ENCODE results near the gene PRDX6.

PRDX6 gene

GRCh38 chr1:173502104-173502503, 25.0 kb downstream of the PRDX6 start:
- no peaks in the 10 kb centered on the region for H3K9me2 ChIP-seq (replicated peaks; ENCODE audit: low read depth, low read length)
- H3K9me3 ChIP-seq (ENCODE audit: insufficient read depth, low read depth, low read length), result peaks cover 1% of the 10 kb centered on the region; the same call in 1 of the 2 replicates
- H2AFZ ChIP-seq (ENCODE audit: low read length), result no peak overlapping the region
- H3K27me3 ChIP-seq (ENCODE audit: insufficient read depth, low read length, poor library complexity, severe bottlenecking), result no peaks in the 10 kb centered on the region
- H3K9ac ChIP-seq (ENCODE audit: low read depth, low read length, poor library complexity, severe bottlenecking), result no peak overlapping the region
- no peak overlapping the region for H3K4me2 ChIP-seq (ENCODE audit: low read depth, low read length, poor library complexity, severe bottlenecking)
- H3K36me3 ChIP-seq (ENCODE audit: insufficient read depth, low read length), result no peaks in the 10 kb centered on the region
- no peaks in the 10 kb centered on the region for H3K4me1 ChIP-seq (ENCODE audit: insufficient read depth, low read length, poor library complexity, severe bottlenecking)
- no peaks in the 10 kb centered on the region for H4K20me1 ChIP-seq (ENCODE audit: insufficient read depth, low read length, poor library complexity, severe bottlenecking)
- H3K79me2 ChIP-seq (ENCODE audit: insufficient read depth, low read length), result no peaks in the 10 kb centered on the region
- no peak for TF ChIP-seq EZH2phosphoT487 (IDR thresholded peaks at IDR 0.05; ENCODE audit: borderline replicate concordance)
- no peaks in the 10 kb centered on the region for H3F3A ChIP-seq (ENCODE audit: low read depth)
- H3K4me3 ChIP-seq (ENCODE audit: low read length, poor library complexity, severe bottlenecking), result no peak overlapping the region

- Histone ChIP-seq H2AFZ (ENCODE audit: low read length) (no peak overlapping the region), H4K20me1 (ENCODE audit: insufficient read depth, low read length, poor library complexity, severe bottlenecking) (no peaks in the 10 kb centered on the region), H3K4me3 (ENCODE audit: low read length, poor library complexity, severe bottlenecking) (no peak overlapping the region), H3K36me3 (ENCODE audit: insufficient read depth, low read length) (no peaks in the 10 kb centered on the region), H3F3A (ENCODE audit: low read depth) (no peaks in the 10 kb centered on the region), H3K79me2 (ENCODE audit: insufficient read depth, low read length) (no peaks in the 10 kb centered on the region), H3K9me2 (replicated peaks; ENCODE audit: low read depth, low read length) (no peaks in the 10 kb centered on the region), H3K4me2 (ENCODE audit: low read depth, low read length, poor library complexity, severe bottlenecking) (no peak overlapping the region), H3K4me1 (ENCODE audit: insufficient read depth, low read length, poor library complexity, severe bottlenecking) (no peaks in the 10 kb centered on the region), H3K9ac (ENCODE audit: low read depth, low read length, poor library complexity, severe bottlenecking) (no peak overlapping the region), H3K9me3 (ENCODE audit: insufficient read depth, low read depth, low read length) (no peaks in the 10 kb centered on the region), H3K27me3 (ENCODE audit: insufficient read depth, low read length, poor library complexity, severe bottlenecking) (no peaks in the 10 kb centered on the region)
- TF ChIP-seq CTCF (conservative IDR thresholded peaks at IDR 0.05; ENCODE audit: low read length) (no peak), EZH2phosphoT487 (IDR thresholded peaks at IDR 0.05; ENCODE audit: borderline replicate concordance) (no peak)
These were observed 26.3 kb downstream of the PRDX6 start for GRCh38 chr1:173503391-173503790.

GRCh38 chr1:173504268-173504667, 27.1 kb downstream of the PRDX6 start:
- no peaks in the 10 kb centered on the region for H3K79me2 ChIP-seq (ENCODE audit: insufficient read depth, low read length)
- H3K9ac ChIP-seq (ENCODE audit: low read depth, low read length, poor library complexity, severe bottlenecking), result no peak overlapping the region
- no peak overlapping the region for H2AFZ ChIP-seq (ENCODE audit: low read length)
- TF ChIP-seq EZH2phosphoT487 (IDR thresholded peaks at IDR 0.05; ENCODE audit: borderline replicate concordance), result no peak
- no peaks in the 10 kb centered on the region for H3K9me2 ChIP-seq (replicated peaks; ENCODE audit: low read depth, low read length)
- no peaks in the 10 kb centered on the region for H3F3A ChIP-seq (ENCODE audit: low read depth)
- no peaks in the 10 kb centered on the region for H3K9me3 ChIP-seq (ENCODE audit: insufficient read depth, low read depth, low read length)
- H3K4me1 ChIP-seq (ENCODE audit: insufficient read depth, low read length, poor library complexity, severe bottlenecking), result no peaks in the 10 kb centered on the region
- H3K4me2 ChIP-seq (ENCODE audit: low read depth, low read length, poor library complexity, severe bottlenecking), result no peak overlapping the region
- no peaks in the 10 kb centered on the region for H3K36me3 ChIP-seq (ENCODE audit: insufficient read depth, low read length)
- no peaks in the 10 kb centered on the region for H4K20me1 ChIP-seq (ENCODE audit: insufficient read depth, low read length, poor library complexity, severe bottlenecking)
- no peak overlapping the region for H3K4me3 ChIP-seq (ENCODE audit: low read length, poor library complexity, severe bottlenecking)
- no peaks in the 10 kb centered on the region for H3K27me3 ChIP-seq (ENCODE audit: insufficient read depth, low read length, poor library complexity, severe bottlenecking)

GRCh38 chr1:173505391-173505790, 28.3 kb downstream of the PRDX6 start:
- Histone ChIP-seq H3K9me2 (replicated peaks; ENCODE audit: low read depth, low read length) (no peaks in the 10 kb centered on the region), H3K4me2 (ENCODE audit: low read depth, low read length, poor library complexity, severe bottlenecking) (no peak overlapping the region), H3F3A (ENCODE audit: low read depth) (no peaks in the 10 kb centered on the region), H4K20me1 (ENCODE audit: insufficient read depth, low read length, poor library complexity, severe bottlenecking) (no peaks in the 10 kb centered on the region), H3K27me3 (ENCODE audit: insufficient read depth, low read length, poor library complexity, severe bottlenecking) (no peaks in the 10 kb centered on the region), H3K4me3 (ENCODE audit: low read length, poor library complexity, severe bottlenecking) (no peak overlapping the region), H3K9me3 (ENCODE audit: insufficient read depth, low read depth, low read length) (no peaks in the 10 kb centered on the region), H2AFZ (ENCODE audit: low read length) (no peak overlapping the region), H3K79me2 (ENCODE audit: insufficient read depth, low read length) (no peaks in the 10 kb centered on the region), H3K9ac (ENCODE audit: low read depth, low read length, poor library complexity, severe bottlenecking) (no peak overlapping the region), H3K4me1 (ENCODE audit: insufficient read depth, low read length, poor library complexity, severe bottlenecking) (no peaks in the 10 kb centered on the region), H3K36me3 (ENCODE audit: insufficient read depth, low read length) (no peaks in the 10 kb centered on the region)
- no peak for TF ChIP-seq EZH2phosphoT487 (IDR thresholded peaks at IDR 0.05; ENCODE audit: borderline replicate concordance)
- TF ChIP-seq CTCF (conservative IDR thresholded peaks at IDR 0.05; ENCODE audit: low read length), result no peak

Data from Loucy (cell line).